ENCODE results near the gene LIN37.
A peak's percentile ranks its signal among the peaks of the same experiment; 100 is the strongest.

LIN37 gene

GRCh38 chr19:35760711-35761349 lies 12.5 kb downstream of the LIN37 start:
- no peak for TF ChIP-seq CEBPB (IDR thresholded peaks at IDR 0.05)
- TF ChIP-seq USF1 (IDR thresholded peaks at IDR 0.05), result peak; percentile 17; the same call in 1 of the 2 replicates

- TF ChIP-seq NFIC (IDR thresholded peaks at IDR 0.05), result no peak
- TF ChIP-seq FOXM1 (IDR thresholded peaks at IDR 0.05; ENCODE audit: borderline replicate concordance, low read depth), result no peak
- TF ChIP-seq CEBPB (IDR thresholded peaks at IDR 0.05), result no peak
- no peak for TF ChIP-seq EGR1 (IDR thresholded peaks at IDR 0.05)
- TF ChIP-seq RAD21 (IDR thresholded peaks at IDR 0.05; ENCODE audit: low read depth), result no peak
- TF ChIP-seq CREB1 (IDR thresholded peaks at IDR 0.05; ENCODE audit: low read depth), result no peak
- no peak for TF ChIP-seq ZBTB7A (IDR thresholded peaks at IDR 0.05; ENCODE audit: low read depth)
- no peak for TF ChIP-seq MAX (IDR thresholded peaks at IDR 0.05)
- TF ChIP-seq YY1 (IDR thresholded peaks at IDR 0.05; ENCODE audit: low read depth), result no peak
- no peak for TF ChIP-seq TAF1 (IDR thresholded peaks at IDR 0.05; ENCODE audit: low read depth)
- no peak for TF ChIP-seq TEAD4 (IDR thresholded peaks at IDR 0.05)
- TF ChIP-seq REST (IDR thresholded peaks at IDR 0.05; ENCODE audit: low read depth), result no peak
- no peak for TF ChIP-seq EP300 (IDR thresholded peaks at IDR 0.05; ENCODE audit: borderline replicate concordance)
- TF ChIP-seq TCF12 (IDR thresholded peaks at IDR 0.05; ENCODE audit: low read depth), result no peak
- TF ChIP-seq USF1 (IDR thresholded peaks at IDR 0.05), result no peak
Observed at GRCh38 chr19:35764432-35765315, 16.3 kb downstream of the LIN37 start.

GRCh38 chr19:35766571-35767104 lies 18.3 kb downstream of the LIN37 start:
- no peak for TF ChIP-seq NFIC (IDR thresholded peaks at IDR 0.05)
- no peak for TF ChIP-seq TEAD4 (IDR thresholded peaks at IDR 0.05)
- TF ChIP-seq REST (IDR thresholded peaks at IDR 0.05; ENCODE audit: low read depth), result no peak
- no peak for TF ChIP-seq TCF12 (IDR thresholded peaks at IDR 0.05; ENCODE audit: low read depth)

- TF ChIP-seq TCF12 (IDR thresholded peaks at IDR 0.05; ENCODE audit: low read depth) (peak; percentile 62; the same call in 1 of the 2 replicates), CEBPB (IDR thresholded peaks at IDR 0.05) (no peak), ZBTB7A (IDR thresholded peaks at IDR 0.05; ENCODE audit: low read depth) (no peak; the same call in 1 of the 2 replicates), FOXM1 (IDR thresholded peaks at IDR 0.05; ENCODE audit: borderline replicate concordance, low read depth) (no peak), RAD21 (IDR thresholded peaks at IDR 0.05; ENCODE audit: low read depth) (peak; percentile 19; the same call in 1 of the 2 replicates), NFIC (IDR thresholded peaks at IDR 0.05) (peak; percentile 33), EGR1 (IDR thresholded peaks at IDR 0.05) (0 out of 2 replicates have a peak, but pooled peaks have one; percentile 18), MAX (IDR thresholded peaks at IDR 0.05) (peak; percentile 48)
Observed at GRCh38 chr19:35767288-35768081, 19.1 kb downstream of the LIN37 start.

GRCh38 chr19:35768082-35768421 lies 19.7 kb downstream of the LIN37 start:
- TF ChIP-seq CEBPB (IDR thresholded peaks at IDR 0.05) (no peak), EGR1 (IDR thresholded peaks at IDR 0.05) (no peak), TCF12 (IDR thresholded peaks at IDR 0.05; ENCODE audit: low read depth) (no peak), EP300 (IDR thresholded peaks at IDR 0.05; ENCODE audit: borderline replicate concordance) (no peak), REST (IDR thresholded peaks at IDR 0.05; ENCODE audit: low read depth) (no peak), TAF1 (IDR thresholded peaks at IDR 0.05; ENCODE audit: low read depth) (no peak), TEAD4 (IDR thresholded peaks at IDR 0.05) (no peak), YY1 (IDR thresholded peaks at IDR 0.05; ENCODE audit: low read depth) (no peak), CREB1 (IDR thresholded peaks at IDR 0.05; ENCODE audit: low read depth) (no peak), ZBTB7A (IDR thresholded peaks at IDR 0.05; ENCODE audit: low read depth) (no peak), NFIC (IDR thresholded peaks at IDR 0.05) (no peak; the same call in 1 of the 2 replicates), FOXM1 (IDR thresholded peaks at IDR 0.05; ENCODE audit: borderline replicate concordance, low read depth) (no peak), RAD21 (IDR thresholded peaks at IDR 0.05; ENCODE audit: low read depth) (no peak), MAX (IDR thresholded peaks at IDR 0.05) (no peak), USF1 (IDR thresholded peaks at IDR 0.05) (no peak)

All from Ishikawa (cell line).